ENCODE measurements around the gene PUM1.
"Not testable (repeated sequence)": the region's sequence is repeated elsewhere in the genome, so short reads cannot be mapped to it uniquely, and the experiment has no call there.

PUM1 gene

GRCh38 chr1:30998171-30998570, 67.3 kb downstream of the PUM1 start:
- DNase-seq (ENCODE audit: low read depth, low spot score): no peak

- no peak for DNase-seq (ENCODE audit: low read depth, low spot score)
Observed at GRCh38 chr1:30997463-30998057, 68.0 kb downstream of the PUM1 start.

- DNase-seq (ENCODE audit: low read depth, low spot score): no peak
Observed at GRCh38 chr1:30995990-30996612, 69.4 kb downstream of the PUM1 start.

GRCh38 chr1:30991862-30992606, 73.5 kb downstream of the PUM1 start:
- DNase-seq (ENCODE audit: low read depth, low spot score): peak; percentile 14

GRCh38 chr1:30990591-30990990, 74.9 kb downstream of the PUM1 start:
- DNase-seq (ENCODE audit: low read depth, low spot score): no peak

GRCh38 chr1:30988045-30988444, 77.5 kb downstream of the PUM1 start:
- no peak for DNase-seq (ENCODE audit: low read depth, low spot score)

GRCh38 chr1:30986755-30987154, 78.8 kb downstream of the PUM1 start:
- no peak for DNase-seq (ENCODE audit: low read depth, low spot score)

GRCh38 chr1:30984991-30985503, 80.5 kb downstream of the PUM1 start:
- no peak for DNase-seq (ENCODE audit: low read depth, low spot score)

GRCh38 chr1:30984165-30984889, 81.2 kb downstream of the PUM1 start:
- DNase-seq (ENCODE audit: low read depth, low spot score): no peak

GRCh38 chr1:30982937-30983336, 82.6 kb downstream of the PUM1 start:
- no peak for DNase-seq (ENCODE audit: low read depth, low spot score)

GRCh38 chr1:30982431-30982830, 83.1 kb downstream of the PUM1 start:
- no peak for DNase-seq (ENCODE audit: low read depth, low spot score)

GRCh38 chr1:30981172-30981571, 84.3 kb downstream of the PUM1 start:
- no peak for DNase-seq (ENCODE audit: low read depth, low spot score)

GRCh38 chr1:30977511-30977910, 88.0 kb downstream of the PUM1 start:
- no peak for DNase-seq (ENCODE audit: low read depth, low spot score)

GRCh38 chr1:30977105-30977504, 88.4 kb downstream of the PUM1 start:
- DNase-seq (ENCODE audit: low read depth, low spot score): no peak

GRCh38 chr1:30976143-30976542, 89.4 kb downstream of the PUM1 start:
- no peak for DNase-seq (ENCODE audit: low read depth, low spot score)

GRCh38 chr1:30975217-30975616, 90.3 kb downstream of the PUM1 start:
- no peak for DNase-seq (ENCODE audit: low read depth, low spot score)

GRCh38 chr1:30974536-30974935, 91.0 kb downstream of the PUM1 start:
- no peak for DNase-seq (ENCODE audit: low read depth, low spot score)

- not testable (repeated sequence) for DNase-seq (ENCODE audit: low read depth, low spot score)
Observed at GRCh38 chr1:30972349-30972748, 93.2 kb downstream of the PUM1 start.

GRCh38 chr1:30971496-30971895, 94.0 kb downstream of the PUM1 start:
- no peak for DNase-seq (ENCODE audit: low read depth, low spot score)

- no peak for DNase-seq (ENCODE audit: low read depth, low spot score)
Observed at GRCh38 chr1:30969903-30970302, 95.6 kb downstream of the PUM1 start.

- DNase-seq (ENCODE audit: low read depth, low spot score): no peak
Observed at GRCh38 chr1:30968220-30968971, 97.1 kb downstream of the PUM1 start.

Data from ELF-1 (cell line).